SH-SY5Y (cell line): Measurements from ENCODE around the gene PCNT.

ENCODE experiments used
- GATA2 ChIP-seq: IDR thresholded peaks from 2 replicates; pipeline ENCODE4 v1.6.1; 2011; ENCODE audit warnings: mild to moderate bottlenecking, low read depth, low read length
- GATA3 ChIP-seq: IDR thresholded peaks from 2 replicates; pipeline ENCODE4 v1.6.1; 2011; ENCODE audit warnings: low read depth, mild to moderate bottlenecking, low read length, moderate library complexity

DNA sequence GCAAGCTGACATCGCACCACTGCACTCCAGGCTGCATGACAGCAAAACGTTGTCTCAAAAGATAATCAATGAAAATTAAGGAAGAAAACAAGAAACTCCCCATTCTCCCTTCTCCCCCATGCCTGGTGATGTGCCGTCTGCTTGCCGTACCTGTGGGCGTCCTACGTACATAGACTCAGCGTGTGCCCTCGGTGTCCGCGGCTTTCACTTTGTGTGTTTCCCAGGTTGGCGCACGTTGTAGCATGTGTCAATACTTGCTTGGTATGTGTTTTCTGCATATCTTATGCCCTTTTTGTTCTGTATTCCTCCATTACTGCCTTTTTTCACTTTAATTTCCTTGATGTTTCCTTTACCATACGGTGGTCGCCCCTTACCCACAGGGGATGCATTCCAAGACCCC lies 53.8 kb downstream of the PCNT start:
- TF ChIP-seq GATA2 = no peak
- TF ChIP-seq GATA3 = no peak
